ENCODE data around the gene MARK4. TPM values are rescaled to one million over a fixed set of nuclear protein-coding genes. Genes with fewer than 3 reads are reported as not detected.

The MARK4 gene
- total and polyA plus RNA-seq, 8 donors: 8.8 to 120 (median 18.4) TPM

DNA sequence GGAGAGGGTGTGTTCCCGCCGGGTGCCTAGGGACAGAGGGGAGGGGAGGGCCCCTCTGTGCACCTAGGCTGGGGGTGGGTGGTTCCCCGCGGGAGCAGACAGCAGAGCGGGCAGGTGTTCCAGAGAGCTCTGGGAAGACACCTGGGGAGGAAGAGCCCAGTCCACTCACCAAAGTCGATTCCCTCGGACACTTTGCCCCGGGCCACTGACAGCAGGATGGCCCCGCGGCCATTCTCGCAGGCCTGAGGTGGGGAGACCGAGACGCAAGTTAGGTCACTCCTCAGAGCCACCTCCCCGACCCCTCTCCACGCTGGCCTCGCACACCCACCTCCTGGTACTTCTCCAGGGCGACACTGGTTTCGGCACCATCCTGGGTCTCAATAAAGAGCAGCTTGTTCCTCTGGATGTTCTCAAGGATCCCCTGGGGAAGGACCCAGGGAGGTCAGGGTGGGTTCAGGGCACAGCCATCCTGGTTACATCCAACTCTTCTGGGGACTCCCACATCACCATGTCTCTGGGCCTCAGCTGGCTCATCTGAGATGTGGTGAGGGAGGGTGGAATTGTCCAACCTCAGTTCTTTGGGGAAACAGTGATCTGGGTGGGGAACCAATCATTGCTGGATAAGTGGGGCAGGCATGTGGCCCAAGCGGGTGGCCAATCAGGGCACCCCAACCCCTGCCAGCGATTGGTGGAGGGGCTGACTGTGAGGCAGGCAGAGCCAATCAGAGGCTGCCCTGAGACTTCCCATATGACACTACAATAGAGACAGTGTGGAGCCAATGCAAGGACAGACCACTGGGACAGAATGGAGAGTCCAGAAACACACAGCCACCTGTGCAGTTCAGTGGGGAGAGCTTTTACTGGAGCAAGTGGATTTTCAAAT is 102.1 kb downstream of the MARK4 start:
- 89 to 98% (median 93%) methylated on average over 11 to 20 of the region's 20 CpGs for WGBS, 5 donors
- TF ChIP-seq, protein P1, sequence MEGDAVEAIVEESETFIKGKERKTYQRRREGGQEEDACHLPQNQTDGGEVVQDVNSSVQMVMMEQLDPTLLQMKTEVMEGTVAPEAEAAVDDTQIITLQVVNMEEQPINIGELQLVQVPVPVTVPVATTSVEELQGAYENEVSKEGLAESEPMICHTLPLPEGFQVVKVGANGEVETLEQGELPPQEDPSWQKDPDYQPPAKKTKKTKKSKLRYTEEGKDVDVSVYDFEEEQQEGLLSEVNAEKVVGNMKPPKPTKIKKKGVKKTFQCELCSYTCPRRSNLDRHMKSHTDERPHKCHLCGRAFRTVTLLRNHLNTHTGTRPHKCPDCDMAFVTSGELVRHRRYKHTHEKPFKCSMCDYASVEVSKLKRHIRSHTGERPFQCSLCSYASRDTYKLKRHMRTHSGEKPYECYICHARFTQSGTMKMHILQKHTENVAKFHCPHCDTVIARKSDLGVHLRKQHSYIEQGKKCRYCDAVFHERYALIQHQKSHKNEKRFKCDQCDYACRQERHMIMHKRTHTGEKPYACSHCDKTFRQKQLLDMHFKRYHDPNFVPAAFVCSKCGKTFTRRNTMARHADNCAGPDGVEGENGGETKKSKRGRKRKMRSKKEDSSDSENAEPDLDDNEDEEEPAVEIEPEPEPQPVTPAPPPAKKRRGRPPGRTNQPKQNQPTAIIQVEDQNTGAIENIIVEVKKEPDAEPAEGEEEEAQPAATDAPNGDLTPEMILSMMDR (IDR thresholded peaks at IDR 0.05): no peak
- TF ChIP-seq EP300 (IDR thresholded peaks at IDR 0.05) (no peak), POLR2A (IDR thresholded peaks at IDR 0.05) (no peak), POLR2AphosphoS5 (IDR thresholded peaks at IDR 0.05) (no peak)
- no peak overlapping the region for H3K4me3 ChIP-seq
- DNase-seq: no peak
- H3K27ac ChIP-seq: no peak overlapping the region
- intact Hi-C loops (cut with DNase I; ENCODE audit: low total_unique reads): no loop called here
- H3K4me1 ChIP-seq: no peaks in the 10 kb centered on the region
- peaks cover 0 to 4% (median 0%) of the 10 kb centered on the region in 3 donors for H3K27me3 ChIP-seq
- H3K9me3 ChIP-seq: no peaks in the 10 kb centered on the region
- H3K36me3 ChIP-seq: peaks cover 20 to 80% (median 67%) of the 10 kb centered on the region in 4 donors

DNA sequence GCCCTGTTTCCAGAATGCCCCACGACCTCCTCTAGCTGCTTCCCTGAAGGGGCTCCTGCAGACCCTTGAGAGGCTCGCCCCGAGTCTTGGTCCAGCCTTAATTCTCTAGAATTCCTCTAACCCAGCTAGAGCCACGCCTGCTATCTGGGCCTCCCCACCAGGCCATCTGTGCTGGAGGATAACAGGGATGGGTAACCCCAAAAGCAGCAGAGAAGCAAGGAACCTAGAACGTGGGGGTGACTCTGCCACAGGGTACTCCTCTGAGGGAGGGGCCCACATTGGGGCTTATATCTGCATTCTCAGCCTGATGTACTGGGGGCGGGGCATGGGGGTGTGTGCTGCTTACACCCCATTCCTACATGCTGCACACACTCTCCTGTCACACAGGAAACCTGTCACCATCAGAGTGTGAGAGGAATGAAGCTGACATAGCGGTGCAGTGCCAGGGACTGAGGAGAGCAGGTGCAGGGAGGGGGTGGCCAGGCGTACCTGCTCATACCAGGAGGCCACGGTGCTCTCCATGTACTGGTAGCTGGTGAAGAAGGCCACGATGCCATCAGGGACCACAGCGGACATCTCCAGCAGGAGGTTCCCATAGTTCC is 103.3 kb downstream of the MARK4 start:
- 91 to 98% (median 96%) methylated on average over 9 to 11 of the region's 11 CpGs for WGBS, 5 donors

More for the DNA sequence above, 103.3 kb downstream of the MARK4 start:
- TF ChIP-seq POLR2AphosphoS5 (IDR thresholded peaks at IDR 0.05): no peak
- no peak for TF ChIP-seq EP300 (IDR thresholded peaks at IDR 0.05)
- TF ChIP-seq, protein P1 (IDR thresholded peaks at IDR 0.05): no peak
- no peak for TF ChIP-seq POLR2A (IDR thresholded peaks at IDR 0.05)
- Histone ChIP-seq H3K4me3 (no peak overlapping the region), H3K36me3 (peaks cover 20 to 92% (median 78%) of the 10 kb centered on the region in 4 donors), H3K27me3 (no peaks in the 10 kb centered on the region), H3K4me1 (no peaks in the 10 kb centered on the region), H3K9me3 (no peaks in the 10 kb centered on the region), H3K27ac (no peak overlapping the region)
- intact Hi-C loops (cut with DNase I; ENCODE audit: low total_unique reads): no loop called here
- no peak for DNase-seq

Other genes with a start within 250 kb of the MARK4 start
- 10 to 100 TPM in 2 of 5 donors, 1 to 10 TPM in 2, not detected in 1; 3.2 to 33.5 (median 10.2) TPM for gene RELB, start 249.8 kb upstream of the MARK4 start, total RNA-seq
- gene RELB, start 249.8 kb upstream of the MARK4 start, polyA plus RNA-seq: 10 to 100 TPM in 2 of 3 donors, 1 to 10 TPM in 1; 9.8 to 27.0 (median 14.9) TPM
- gene CLASRP, start 212.2 kb upstream of the MARK4 start, total RNA-seq: 100 to 1,000 TPM in 3 of 5 donors, 10 to 100 TPM in 2; 27.0 to 491 (median 274) TPM
- 100 to 1,000 TPM in 1 of 3 donors, 10 to 100 TPM in 2; 47.7 to 131 (median 86.6) TPM for gene CLASRP, start 212.2 kb upstream of the MARK4 start, polyA plus RNA-seq
- 10 to 100 TPM in 2 of 5 donors, 1 to 10 TPM in 1, under 1 TPM in 1, not detected in 1; 0.45 to 13.4 (median 7.4) TPM for gene ZNF296, start 174.8 kb upstream of the MARK4 start, total RNA-seq
- 1 to 10 TPM; 2.7 to 7.0 (median 5.0) TPM for gene ZNF296, start 174.8 kb upstream of the MARK4 start, polyA plus RNA-seq
- gene GEMIN7, start 172.0 kb upstream of the MARK4 start, total RNA-seq: 100 to 1,000 TPM in 1 of 5 donors, 10 to 100 TPM in 2, 1 to 10 TPM in 2; 1.8 to 107 (median 11.2) TPM
- 10 to 100 TPM; 28.2 to 44.3 (median 36.0) TPM for gene GEMIN7, start 172.0 kb upstream of the MARK4 start, polyA plus RNA-seq
- 100 to 1,000 TPM in 1 of 5 donors, 10 to 100 TPM in 4; 25.7 to 268 (median 55.4) TPM for gene PPP1R37, start 158.1 kb upstream of the MARK4 start, total RNA-seq
- 10 to 100 TPM; 32.4 to 95.8 (median 39.7) TPM for gene PPP1R37, start 158.1 kb upstream of the MARK4 start, polyA plus RNA-seq
- not detected for gene NKPD1, start 90.3 kb upstream of the MARK4 start, total RNA-seq
- gene NKPD1, start 90.3 kb upstream of the MARK4 start, polyA plus RNA-seq: under 1 TPM in 1 of 3 donors, not detected in 2; 0.20 TPM
- 10 to 100 TPM in 3 of 5 donors, 1 to 10 TPM in 1, not detected in 1; 8.7 to 40.7 (median 27.8) TPM for gene TRAPPC6A, start 73.0 kb upstream of the MARK4 start, total RNA-seq
- gene TRAPPC6A, start 73.0 kb upstream of the MARK4 start, polyA plus RNA-seq: 10 to 100 TPM; 53.5 to 59.4 (median 58.1) TPM
- 10 to 100 TPM in 2 of 5 donors, 1 to 10 TPM in 3; 3.1 to 71.0 (median 8.3) TPM for gene BLOC1S3, start 72.5 kb upstream of the MARK4 start, total RNA-seq
- gene BLOC1S3, start 72.5 kb upstream of the MARK4 start, polyA plus RNA-seq: 1 to 10 TPM; 3.5 to 7.5 (median 4.3) TPM
- 10 to 100 TPM in 1 of 5 donors, 1 to 10 TPM in 1, under 1 TPM in 2, not detected in 1; 0.72 to 20.6 (median 1.0) TPM for gene EXOC3L2, start 5.9 kb upstream of the MARK4 start, total RNA-seq
- 1 to 10 TPM; 1.1 to 2.9 (median 1.9) TPM for gene EXOC3L2, start 5.9 kb upstream of the MARK4 start, polyA plus RNA-seq
- gene CKM, start 71.6 kb downstream of the MARK4 start, total RNA-seq: 10 to 100 TPM in 1 of 5 donors, 1 to 10 TPM in 2, not detected in 2; 4.1 to 10.8 (median 6.2) TPM
- 10 to 100 TPM; 10.9 to 58.5 (median 11.3) TPM for gene CKM, start 71.6 kb downstream of the MARK4 start, polyA plus RNA-seq
- gene KLC3, start 89.5 kb downstream of the MARK4 start, total RNA-seq: under 1 TPM in 1 of 5 donors, not detected in 4; 0.92 TPM
- 1 to 10 TPM in 2 of 3 donors, under 1 TPM in 1; 0.61 to 7.0 (median 1.1) TPM for gene KLC3, start 89.5 kb downstream of the MARK4 start, polyA plus RNA-seq
- gene ERCC2, start 119.3 kb downstream of the MARK4 start, total RNA-seq: 10 to 100 TPM in 3 of 5 donors, 1 to 10 TPM in 2; 5.3 to 77.3 (median 12.0) TPM
- 10 to 100 TPM in 1 of 3 donors, 1 to 10 TPM in 2; 6.2 to 10.5 (median 6.9) TPM for gene ERCC2, start 119.3 kb downstream of the MARK4 start, polyA plus RNA-seq
- gene PPP1R13L, start 153.8 kb downstream of the MARK4 start, total RNA-seq: 10 to 100 TPM in 3 of 5 donors, 1 to 10 TPM in 2; 2.4 to 44.9 (median 28.0) TPM
- gene PPP1R13L, start 153.8 kb downstream of the MARK4 start, polyA plus RNA-seq: 100 to 1,000 TPM in 1 of 3 donors, 10 to 100 TPM in 1, 1 to 10 TPM in 1; 9.2 to 120 (median 11.8) TPM
- 1 to 10 TPM in 2 of 5 donors, under 1 TPM in 1, not detected in 2; 0.55 to 5.9 (median 2.2) TPM for gene POLR1G, start 155.4 kb downstream of the MARK4 start, total RNA-seq
- gene POLR1G, start 155.4 kb downstream of the MARK4 start, polyA plus RNA-seq: 1 to 10 TPM; 1.8 to 7.2 (median 3.4) TPM
- 10 to 100 TPM in 4 of 5 donors, 1 to 10 TPM in 1; 7.8 to 79.3 (median 36.9) TPM for gene ERCC1, start 172.6 kb downstream of the MARK4 start, total RNA-seq
- 10 to 100 TPM; 53.9 to 66.9 (median 54.6) TPM for gene ERCC1, start 172.6 kb downstream of the MARK4 start, polyA plus RNA-seq
- gene FOSB, start 216.7 kb downstream of the MARK4 start, total RNA-seq: 10 to 100 TPM in 2 of 5 donors, 1 to 10 TPM in 3; 1.2 to 76.8 (median 5.5) TPM
- 10 to 100 TPM in 2 of 3 donors, 1 to 10 TPM in 1; 6.9 to 20.9 (median 11.1) TPM for gene FOSB, start 216.7 kb downstream of the MARK4 start, polyA plus RNA-seq
- 10 to 100 TPM in 2 of 5 donors, 1 to 10 TPM in 2, not detected in 1; 2.0 to 37.3 (median 10.6) TPM for gene RTN2, start 245.8 kb downstream of the MARK4 start, total RNA-seq
- 1 to 10 TPM; 4.7 to 9.3 (median 7.9) TPM for gene RTN2, start 245.8 kb downstream of the MARK4 start, polyA plus RNA-seq
- gene PPM1N, start 247.2 kb downstream of the MARK4 start, total RNA-seq: 1 to 10 TPM in 1 of 5 donors, under 1 TPM in 1, not detected in 3; 0.92 to 1.6 TPM
- gene PPM1N, start 247.2 kb downstream of the MARK4 start, polyA plus RNA-seq: 1 to 10 TPM; 1.9 to 5.2 (median 4.9) TPM